ENCODE data around the gene DUSP7.

DUSP7 gene

GRCh38 chr3:52104684-52105640, 48.6 kb upstream of the DUSP7 start (continued):
- TF ChIP-seq REST (tag by site-specific recombination; IDR thresholded peaks at IDR 0.05) (no peak), GLI2 (tag by site-specific recombination; IDR thresholded peaks at IDR 0.05; ENCODE audit: borderline replicate concordance, low read depth) (no peak), PRDM1 (tag by site-specific recombination; IDR thresholded peaks at IDR 0.05) (no peak), REPIN1 (tag by site-specific recombination; IDR thresholded peaks at IDR 0.05; ENCODE audit: low read depth) (no peak)

GRCh38 chr3:52102934-52103333, 46.6 kb upstream of the DUSP7 start:
- no peak overlapping the region for H3K4me3 ChIP-seq (ENCODE audit: low read depth, low read length)
- H3K9me3 ChIP-seq (ENCODE audit: control insufficient read depth, insufficient read depth, low read depth, low read length) = no peaks in the 10 kb centered on the region
- no peak for TF ChIP-seq ZNF843 (tag by site-specific recombination; IDR thresholded peaks at IDR 0.05)
- TF ChIP-seq ZNF223 (tag by site-specific recombination; IDR thresholded peaks at IDR 0.05) = no peak
- TF ChIP-seq ZNF513 (tag by site-specific recombination; IDR thresholded peaks at IDR 0.05) = no peak
- no peak for TF ChIP-seq ZNF792 (tag by site-specific recombination; IDR thresholded peaks at IDR 0.05)
- no peak for TF ChIP-seq ELK4 (IDR thresholded peaks at IDR 0.05; ENCODE audit: borderline replicate concordance, low read depth, low read length)
- no peak for TF ChIP-seq ZNF24 (tag by site-specific recombination; IDR thresholded peaks at IDR 0.05)
- POLR2A ChIA-PET = no interaction called here
- peaks cover 0 to 47% of the 10 kb centered on the region in 2 experiments; a peak in 1 of 3 replicates for H3K36me3 ChIP-seq (ENCODE audit: control insufficient read depth in 2 of 2, insufficient read depth in 1 of 2, low read length in 2 of 2)
- H3K27ac ChIP-seq (ENCODE audit: extremely low read depth, low read depth, low read length) = no peak overlapping the region
- no peaks in the 10 kb centered on the region for H3K4me1 ChIP-seq (ENCODE audit: control insufficient read depth, insufficient read depth, low read length)
- CTCF ChIA-PET = no interaction called here

GRCh38 chr3:52099001-52099401, 42.6 kb upstream of the DUSP7 start:
- CTCF ChIA-PET = interaction anchor here (1.1 to 3.4 kb wide), 3 partner anchors 25 to 98 kb away, joined by 3 to 11 read pairs (median 3); no protein-coding TSS in a partner anchor
- H3K36me3 ChIP-seq (ENCODE audit: control insufficient read depth in 2 of 2, insufficient read depth in 1 of 2, low read length in 2 of 2) = peaks cover 0 to 61% of the 10 kb centered on the region in 2 experiments; a peak in 1 of 3 replicates
- POLR2A ChIA-PET = no interaction called here
- H3K9me3 ChIP-seq (ENCODE audit: control insufficient read depth, insufficient read depth, low read depth, low read length) = no peaks in the 10 kb centered on the region
- H3K27ac ChIP-seq (ENCODE audit: extremely low read depth, low read depth, low read length) = no peak overlapping the region
- H3K4me1 ChIP-seq (ENCODE audit: control insufficient read depth, insufficient read depth, low read length) = no peaks in the 10 kb centered on the region
- no peak overlapping the region for H3K4me3 ChIP-seq (ENCODE audit: low read depth, low read length)
- TF ChIP-seq GLIS1 (tag by site-specific recombination; IDR thresholded peaks at IDR 0.05) (no peak), ZNF140 (tag by site-specific recombination; IDR thresholded peaks at IDR 0.05) (no peak), ZNF138 (tag by site-specific recombination; IDR thresholded peaks at IDR 0.05; ENCODE audit: borderline replicate concordance) (no peak), ZNF148 (tag by site-specific recombination; IDR thresholded peaks at IDR 0.05; ENCODE audit: borderline replicate concordance) (no peak), ZNF518A (tag by site-specific recombination; conservative IDR thresholded peaks at IDR 0.05; ENCODE audit: low read depth) (no peak), ZNF791 (tag by site-specific recombination; IDR thresholded peaks at IDR 0.05) (no peak), ZNF248 (tag by site-specific recombination; IDR thresholded peaks at IDR 0.05) (no peak), ZNF473 (tag by site-specific recombination; IDR thresholded peaks at IDR 0.05) (no peak)

Measured in HEK293 (cell line).